Ovary (tissue), 9 donors: Measurements from ENCODE around the gene FOXI1. TPM values are rescaled to one million over a fixed set of nuclear protein-coding genes. Genes with fewer than 3 reads are reported as not detected.

Experiments
- DNase-seq, 5 donors: peaks; one replicate each; pipeline ENCODE4 v3.0.0-alpha.2; 2019 to 2020
- H3K27ac ChIP-seq, 2 donors: fragments of 200-600 bp; one replicate each; pipeline versions ENCODE4 v1.5.1 to v1.8.0; 2019 to 2022
- H3K27me3 ChIP-seq: fragments of 200-600 bp; one replicate; pipeline ENCODE4 v1.8.0; 2022
- H3K36me3 ChIP-seq: fragments of 200-600 bp; sonication (generic); one replicate; pipeline ENCODE4 v1.5.1; 2019
- H3K4me1 ChIP-seq: one replicate; pipeline ENCODE4 v1.8.1; 2013; ENCODE audit warnings: mild to moderate bottlenecking, moderate library complexity; ENCODE audit not compliant: insufficient read depth
- H3K4me3 ChIP-seq: fragments of 200-600 bp; sonication (generic); one replicate; pipeline ENCODE4 v1.5.1; 2017
- H3K9me3 ChIP-seq, 2 donors: fragments of 200-600 bp in 1 of 2; sonication (generic) in 1 of 2; one replicate each; pipeline versions ENCODE4 v1.5.1 to v1.8.1; 2013 to 2019; ENCODE audit warnings: mild to moderate bottlenecking in 1 of 2, moderate library complexity in 1 of 2
- EP300 ChIP-seq: sonication (generic); formaldehyde crosslinking; IDR thresholded peaks from one replicate; pipeline ENCODE4 v1.6.1; 2017; ENCODE audit warnings: antibody characterized with exemption
- POLR2A ChIP-seq: fragments of 450-650 bp; IDR thresholded peaks from one replicate; pipeline ENCODE4 v1.6.1; 2017; ENCODE audit warnings: antibody characterized with exemption, mild to moderate bottlenecking, moderate library complexity
- WGBS, 3 donors: extraction: QIAGEN DNeasy Blood & Tissue Kit in 1 of 3; methylation state at CpG; one replicate each; pipeline versions ENCODE4 v1.1.5 to v1.1.7; 2013 to 2017; 5-methylcytosine and 5-hydroxymethylcytosine counted together
- intact Hi-C, 4 donors: fragments of 100-400 bp; cut with DNase I; formaldehyde crosslinking; loops; one replicate each; pipeline versions ENCODE4 v1.11.0 to v1.15.1; 2022 to 2023
- polyA plus RNA-seq, 2 donors: library from polyadenylated mRNA; stranded (reverse); fragments of 200-250 nt in 1 of 2; fragments of 350-450 nt in 1 of 2; fragmentation: Illumina TruSeq in 1 of 2; extraction: RNeasy Lipid Tissue Mini Kit (QIAGEN cat#74804) in 1 of 2; gene quantifications; one replicate each; pipeline ENCODE4 v1.2.3, GENCODE V29; 2013 to 2014
- total RNA-seq, 7 donors: library from RNA; depleted of rRNA in 2 of 7; stranded (reverse); fragments of >200 nt in 2 of 7; fragmentation: NEBNext Ultra II Directional in 3 of 7; extraction: Animal tissue kit (Norgen Biotek cat#: 25700) in 3 of 7; gene quantifications; one replicate each; pipeline versions ENCODE4 v1.1.0 to v1.2.4, GENCODE V29; 2016 to 2023
- TF ChIP-seq, protein P1 (sequence below), 3 donors: fragments of 450-650 bp in 2 of 3; fragments of 200-600 bp in 1 of 3; IDR thresholded peaks; one replicate each; pipeline versions ENCODE4 v1.5.1 to v1.8.0; 2016 to 2022; ENCODE audit warnings: antibody characterized with exemption in 3 of 3, mild to moderate bottlenecking in 1 of 3
- donor health status: DM: no; HTN: no; CAD: no; lungs with moderate emphysema.
- donor health status: DM: no; HTN: no; CAD: no.
- donor health status: Bipolar disorder and iron deficiency.
- donor health status: DM: yes; HTN: yes; CAD: no.
- donor health status: DM: no; HTN: no; CAD: no.
- donor health status: DM: yes; HTN: yes; CAD: no.

Gene FOXI1
- total and polyA plus RNA-seq, 9 donors: not detected

DNA sequence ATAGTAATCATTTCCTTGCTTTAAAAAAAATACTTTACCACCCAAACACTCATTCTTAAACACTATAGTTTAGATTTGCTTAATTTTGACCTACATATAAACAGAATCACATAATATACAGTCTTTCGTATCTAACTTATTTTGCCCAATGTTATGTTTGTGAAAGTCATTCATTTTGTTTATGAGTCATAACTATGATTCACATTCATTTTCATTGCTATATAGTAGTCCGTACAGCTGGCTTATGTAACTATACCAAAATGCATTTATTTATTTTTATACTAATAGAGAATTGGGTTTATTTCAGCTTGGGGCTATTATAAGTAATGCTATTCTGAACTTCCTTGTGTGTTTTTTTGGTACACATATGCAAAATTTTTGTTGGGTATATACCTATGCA lies 33.9 kb upstream of the FOXI1 start:
- no peaks in the 10 kb centered on the region for H3K4me1 ChIP-seq
- H3K9me3 ChIP-seq: no peaks in the 10 kb centered on the region
- TF ChIP-seq, protein P1, sequence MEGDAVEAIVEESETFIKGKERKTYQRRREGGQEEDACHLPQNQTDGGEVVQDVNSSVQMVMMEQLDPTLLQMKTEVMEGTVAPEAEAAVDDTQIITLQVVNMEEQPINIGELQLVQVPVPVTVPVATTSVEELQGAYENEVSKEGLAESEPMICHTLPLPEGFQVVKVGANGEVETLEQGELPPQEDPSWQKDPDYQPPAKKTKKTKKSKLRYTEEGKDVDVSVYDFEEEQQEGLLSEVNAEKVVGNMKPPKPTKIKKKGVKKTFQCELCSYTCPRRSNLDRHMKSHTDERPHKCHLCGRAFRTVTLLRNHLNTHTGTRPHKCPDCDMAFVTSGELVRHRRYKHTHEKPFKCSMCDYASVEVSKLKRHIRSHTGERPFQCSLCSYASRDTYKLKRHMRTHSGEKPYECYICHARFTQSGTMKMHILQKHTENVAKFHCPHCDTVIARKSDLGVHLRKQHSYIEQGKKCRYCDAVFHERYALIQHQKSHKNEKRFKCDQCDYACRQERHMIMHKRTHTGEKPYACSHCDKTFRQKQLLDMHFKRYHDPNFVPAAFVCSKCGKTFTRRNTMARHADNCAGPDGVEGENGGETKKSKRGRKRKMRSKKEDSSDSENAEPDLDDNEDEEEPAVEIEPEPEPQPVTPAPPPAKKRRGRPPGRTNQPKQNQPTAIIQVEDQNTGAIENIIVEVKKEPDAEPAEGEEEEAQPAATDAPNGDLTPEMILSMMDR (IDR thresholded peaks at IDR 0.05): no peak
- no peak for TF ChIP-seq POLR2A
- no peak for TF ChIP-seq EP300
- DNase-seq: no peak
- intact Hi-C loops: no loop called here
- H3K4me3 ChIP-seq: no peak overlapping the region
- H3K27me3 ChIP-seq: no peaks in the 10 kb centered on the region
- no peak overlapping the region for H3K27ac ChIP-seq
- 92 to 95% (median 92%) methylated on average over 2 of the region's 2 CpGs for WGBS, 3 donors
- no peaks in the 10 kb centered on the region for H3K36me3 ChIP-seq

DNA sequence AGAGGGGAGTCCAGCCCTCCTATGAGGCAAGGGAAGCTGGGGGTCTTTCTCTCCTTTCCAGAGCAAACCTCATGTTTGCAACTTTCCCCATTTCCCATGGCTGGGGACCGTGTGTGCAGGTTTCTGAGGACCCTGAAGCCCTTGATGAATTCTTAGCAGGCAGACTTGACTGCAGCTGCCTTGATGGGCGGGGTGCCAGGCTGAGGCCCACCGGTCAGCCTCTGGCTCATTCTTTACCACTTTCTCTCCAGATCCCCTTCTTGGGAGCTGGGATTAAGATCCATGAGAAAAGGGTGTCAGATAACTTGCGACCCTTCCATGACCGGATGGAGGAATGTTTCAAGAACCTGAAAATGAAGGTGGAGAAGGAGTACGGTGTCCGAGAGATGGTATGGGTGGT lies 30.0 kb upstream of the FOXI1 start:
- DNase-seq: no peak
- H3K27ac ChIP-seq: no peak overlapping the region
- intact Hi-C loops: no loop called here
- no peaks in the 10 kb centered on the region for H3K27me3 ChIP-seq
- no peaks in the 10 kb centered on the region for H3K36me3 ChIP-seq
- TF ChIP-seq, protein P1 (IDR thresholded peaks at IDR 0.05): no peak
- TF ChIP-seq POLR2A (no peak), EP300 (no peak)
- H3K4me1 ChIP-seq: no peaks in the 10 kb centered on the region
- H3K4me3 ChIP-seq: no peak overlapping the region
- whole genome bisulfite sequencing, 3 donors: 52 to 60% (median 54%) methylated on average over 7 of the region's 7 CpGs
- no peaks in the 10 kb centered on the region for H3K9me3 ChIP-seq

DNA sequence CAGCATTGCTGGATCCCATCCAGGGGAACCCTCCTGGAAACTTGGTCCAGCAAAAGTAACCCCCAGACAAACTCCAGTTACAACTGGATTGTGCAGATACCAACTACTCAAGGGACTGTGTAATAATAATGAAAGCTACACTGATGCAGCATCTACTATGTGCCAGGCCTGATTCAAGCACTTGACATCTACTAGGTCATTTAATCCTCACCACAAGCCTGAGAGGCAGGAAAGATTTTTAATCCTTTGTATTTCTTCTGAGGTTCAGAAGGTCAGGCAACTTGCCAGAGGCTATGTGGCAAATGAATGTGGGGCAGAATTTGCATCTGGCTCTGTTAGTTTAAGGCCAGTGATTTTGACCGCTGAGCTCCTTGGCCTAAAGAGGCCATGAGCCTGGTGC lies 29.5 kb upstream of the FOXI1 start:
- no peaks in the 10 kb centered on the region for H3K4me1 ChIP-seq
- DNase-seq: no peak
- H3K36me3 ChIP-seq: no peaks in the 10 kb centered on the region
- no peaks in the 10 kb centered on the region for H3K27me3 ChIP-seq
- no peak overlapping the region for H3K4me3 ChIP-seq
- WGBS, 3 donors: 86 to 100% (median 97%) methylated on average over 1 of the region's 1 CpG
- no peaks in the 10 kb centered on the region for H3K9me3 ChIP-seq
- intact Hi-C loops: no loop called here
- TF ChIP-seq, protein P1 (IDR thresholded peaks at IDR 0.05): no peak
- no peak for TF ChIP-seq POLR2A
- no peak for TF ChIP-seq EP300
- H3K27ac ChIP-seq: no peak overlapping the region

DNA sequence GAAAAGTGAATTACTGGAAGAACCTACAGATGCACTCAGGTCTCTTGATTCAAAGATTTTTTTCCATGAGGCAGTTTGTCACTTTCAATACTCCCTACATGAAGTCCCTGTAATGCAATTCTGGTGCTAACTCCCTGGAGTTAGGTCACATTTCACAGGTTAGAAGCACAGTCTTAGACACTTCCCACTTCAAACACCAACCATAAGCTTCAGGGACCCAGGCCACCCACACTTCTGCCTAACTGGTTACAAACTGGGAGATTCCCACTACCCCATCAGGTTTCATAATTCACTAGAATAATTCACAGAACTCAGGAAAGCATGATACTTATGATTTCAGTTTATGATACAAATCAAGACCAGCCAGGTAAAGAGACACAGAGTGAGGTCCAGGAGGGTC lies 29.0 kb upstream of the FOXI1 start:
- Histone ChIP-seq H3K27me3 (no peaks in the 10 kb centered on the region), H3K27ac (no peak overlapping the region), H3K9me3 (no peaks in the 10 kb centered on the region), H3K4me1 (no peaks in the 10 kb centered on the region), H3K36me3 (no peaks in the 10 kb centered on the region), H3K4me3 (no peak overlapping the region)
- DNase-seq: no peak
- intact Hi-C loops: no loop called here
- TF ChIP-seq POLR2A (no peak), EP300 (no peak)
- TF ChIP-seq, protein P1 (IDR thresholded peaks at IDR 0.05): no peak

DNA sequence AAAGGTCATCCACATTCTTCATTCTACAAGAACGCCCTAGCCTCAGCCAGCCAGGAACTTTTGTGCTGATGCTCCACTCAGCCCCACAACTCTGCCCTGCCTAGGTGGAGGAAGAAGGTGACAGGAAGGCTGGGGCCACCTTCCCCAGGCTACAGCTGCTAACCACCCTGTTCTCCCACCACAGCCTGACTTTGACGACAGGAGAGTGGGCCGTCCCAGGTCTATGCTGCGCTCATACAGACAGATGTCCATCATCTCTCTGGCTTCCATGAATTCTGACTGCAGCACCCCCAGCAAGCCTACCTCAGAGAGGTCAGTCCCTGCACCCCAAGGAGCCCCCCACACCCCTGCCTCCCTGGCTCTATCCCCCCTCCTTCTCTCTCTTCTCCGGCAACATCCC lies 28.2 kb upstream of the FOXI1 start:
- Histone ChIP-seq H3K27me3 (no peaks in the 10 kb centered on the region), H3K9me3 (no peaks in the 10 kb centered on the region), H3K36me3 (no peaks in the 10 kb centered on the region), H3K4me1 (no peaks in the 10 kb centered on the region), H3K27ac (no peak overlapping the region), H3K4me3 (no peak overlapping the region)
- no peak for DNase-seq
- intact Hi-C loops: no loop called here
- WGBS, 3 donors: 81 to 88% (median 85%) methylated on average over 5 of the region's 5 CpGs
- no peak for TF ChIP-seq POLR2A
- no peak for TF ChIP-seq EP300
- TF ChIP-seq, protein P1 (IDR thresholded peaks at IDR 0.05): no peak
